ENCODE measurements around the gene SLC10A1. TPM values are rescaled to one million over a fixed set of nuclear protein-coding genes. Genes with fewer than 3 reads are reported as not detected.
"Not testable (repeated sequence)": the region's sequence is repeated elsewhere in the genome, so short reads cannot be mapped to it uniquely, and the experiment has no call there.

The SLC10A1 gene
- total and polyA plus RNA-seq, 8 donors: 0.14 to 0.40 (median 0.22) TPM; not detected in 2

- TF ChIP-seq CTCF (IDR thresholded peaks at IDR 0.05): no peak
- no peak for ATAC-seq
Measured at GRCh38 chr14:69752773-69753172, 44.3 kb downstream of the SLC10A1 start.

DNA sequence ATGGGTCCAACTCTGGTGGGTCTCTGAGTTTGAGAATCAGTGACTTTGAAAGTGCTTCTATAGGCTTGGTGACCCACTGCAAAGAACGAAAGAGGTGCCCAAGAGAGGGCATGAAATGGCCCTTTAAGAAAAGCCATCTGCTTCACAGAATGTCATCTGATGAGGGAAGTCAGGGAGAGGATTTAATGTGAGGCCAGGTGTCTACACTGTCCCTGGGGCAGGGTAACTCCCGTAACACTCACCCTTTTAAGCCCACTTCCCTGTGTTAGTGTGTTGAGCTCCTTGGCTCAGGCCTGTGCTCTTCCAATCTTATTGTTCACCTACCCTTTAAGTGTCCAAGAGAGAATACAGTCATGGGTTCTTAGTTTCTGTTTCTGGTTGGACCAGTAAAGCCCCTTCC, 46.5 kb downstream of the SLC10A1 start:
- Histone ChIP-seq H3K9me3 (no peaks in the 10 kb centered on the region), H3K36me3 (no peaks in the 10 kb centered on the region), H3K27me3 (no peaks in the 10 kb centered on the region), H3K27ac (no peak overlapping the region), H3K4me1 (no peaks in the 10 kb centered on the region), H3K4me3 (no peak overlapping the region)
- no peak for TF ChIP-seq CTCF (IDR thresholded peaks at IDR 0.05)
- intact Hi-C loops (cut with DNase I): no loop called here
- no peak for DNase-seq
- ATAC-seq: no peak

More at GRCh38 chr14:69752773-69753172, 44.3 kb downstream of the SLC10A1 start:
- no peak for DNase-seq
- H3K9me3 ChIP-seq: no peaks in the 10 kb centered on the region
- H3K27ac ChIP-seq: no peak overlapping the region
- no peak overlapping the region for H3K4me3 ChIP-seq
- no peaks in the 10 kb centered on the region for H3K27me3 ChIP-seq
- intact Hi-C loops (cut with DNase I): no loop called here
- no peaks in the 10 kb centered on the region for H3K36me3 ChIP-seq
- H3K4me1 ChIP-seq: no peaks in the 10 kb centered on the region

DNA sequence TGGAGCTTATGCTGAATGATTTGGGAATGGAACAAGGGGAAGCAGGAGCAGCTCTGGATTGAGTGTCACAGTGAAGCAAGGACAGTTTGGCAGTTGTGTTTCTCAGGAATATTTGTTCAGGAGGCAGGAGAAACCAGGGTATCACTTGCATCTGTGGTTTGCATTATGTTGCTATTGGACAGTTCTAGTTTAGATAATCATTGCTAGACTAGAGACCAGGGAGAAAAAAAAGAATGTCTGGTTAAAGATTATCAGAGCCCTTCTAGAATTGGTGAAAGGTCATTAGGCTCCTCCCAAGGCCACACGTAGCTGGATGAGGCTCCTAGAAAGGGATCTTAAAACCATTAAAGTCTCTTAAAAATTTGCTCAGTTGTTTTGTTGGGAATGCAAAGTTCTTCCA, 47.1 kb downstream of the SLC10A1 start:
- Histone ChIP-seq H3K4me1 (no peaks in the 10 kb centered on the region), H3K27me3 (no peaks in the 10 kb centered on the region), H3K4me3 (no peak overlapping the region), H3K36me3 (no peaks in the 10 kb centered on the region), H3K9me3 (no peaks in the 10 kb centered on the region), H3K27ac (no peak overlapping the region)
- DNase-seq: no peak
- intact Hi-C loops (cut with DNase I): no loop called here
- no peak for ATAC-seq
- no peak for TF ChIP-seq CTCF (IDR thresholded peaks at IDR 0.05)

DNA sequence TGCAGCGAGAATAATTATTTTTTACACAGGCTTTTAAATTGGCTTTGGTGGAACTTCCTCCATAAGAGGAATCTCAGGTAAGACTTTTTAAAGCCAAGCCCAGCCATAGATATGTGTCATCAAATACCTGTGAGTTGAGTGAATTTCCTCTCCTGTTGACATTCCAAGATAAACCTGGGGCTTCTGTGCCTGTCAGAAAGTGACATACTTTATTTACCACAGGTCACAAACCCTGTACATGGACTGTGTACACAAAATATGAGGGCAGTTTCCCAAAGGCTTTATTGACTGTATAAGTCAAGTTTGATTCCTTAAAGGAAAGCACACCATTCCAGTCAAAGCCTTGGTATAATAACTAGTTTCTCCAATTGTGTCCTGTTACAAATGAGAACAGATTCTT, 56.0 kb downstream of the SLC10A1 start:
- TF ChIP-seq CTCF (IDR thresholded peaks at IDR 0.05): no peak
- Histone ChIP-seq H3K9me3 (peaks cover 0 to 18% of the 10 kb centered on the region in 2 donors), H3K27me3 (no peaks in the 10 kb centered on the region), H3K4me1 (no peaks in the 10 kb centered on the region), H3K27ac (no peak overlapping the region), H3K36me3 (no peaks in the 10 kb centered on the region), H3K4me3 (no peak overlapping the region)
- intact Hi-C loops (cut with DNase I): no loop called here
- DNase-seq (no peak), ATAC-seq (peak; percentile 21)

- not testable (repeated sequence) for DNase-seq
Measured at GRCh38 chr14:69736405-69736804, 60.6 kb downstream of the SLC10A1 start.

DNA sequence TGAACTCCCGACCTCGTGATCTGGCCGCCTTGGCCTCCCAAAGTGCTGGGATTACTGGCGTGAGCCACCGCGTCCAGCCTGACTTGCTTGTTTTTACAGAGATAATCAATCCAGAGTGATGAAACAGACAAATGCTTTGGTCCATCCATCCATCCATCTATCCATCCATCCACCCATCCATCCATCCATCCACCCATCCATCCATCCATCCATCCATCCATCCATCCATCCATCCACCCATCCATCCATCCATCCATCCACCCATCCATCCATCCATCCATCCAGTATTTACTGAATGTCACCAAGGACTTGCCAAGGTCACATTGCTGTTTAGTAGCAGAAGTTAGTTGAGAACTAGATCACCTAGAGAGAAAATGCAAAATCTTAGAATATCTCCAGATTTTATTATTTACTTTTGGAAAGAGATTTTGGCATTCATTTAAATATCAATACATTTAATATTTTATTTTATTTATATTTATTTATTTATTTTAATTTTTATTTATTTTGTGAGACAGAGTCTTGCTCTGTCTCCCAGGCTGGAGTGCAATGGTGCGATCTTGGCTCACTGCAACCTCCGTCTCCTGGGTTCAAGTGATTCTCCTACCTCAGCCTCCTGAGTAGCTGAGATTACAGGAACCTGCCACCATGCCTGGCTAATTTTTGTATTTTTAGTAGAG, 65.0 kb downstream of the SLC10A1 start:
- H3K36me3 ChIP-seq; H3K9me3 ChIP-seq; H3K4me3 ChIP-seq; H3K27me3 ChIP-seq; ATAC-seq; H3K27ac ChIP-seq; intact Hi-C loops (cut with DNase I); DNase-seq: not testable (repeated sequence)
- H3K4me1 ChIP-seq: peaks cover 3 to 16% of the 10 kb centered on the region in 2 donors

More at GRCh38 chr14:69736405-69736804, 60.6 kb downstream of the SLC10A1 start:
- H3K36me3 ChIP-seq; H3K4me3 ChIP-seq; H3K27me3 ChIP-seq; H3K9me3 ChIP-seq; H3K4me1 ChIP-seq; ATAC-seq; H3K27ac ChIP-seq; intact Hi-C loops (cut with DNase I): not testable (repeated sequence)

All from left lung (tissue), 10 donors.